A549 (cell line): ENCODE measurements around the gene CHRNA1. TPM values are rescaled to one million over a fixed set of nuclear protein-coding genes. Genes with fewer than 3 reads are reported as not detected.

ENCODE experiments used
- ATAC-seq, 2 experiments: fragments of 200-7000 bp in 1 of 2; fragments of >200 bp in 1 of 2; cut with Nextera tagmentation in 1 of 2; cut with Tn5 transposase in 1 of 2; 3 replicates each; pipeline versions ENCODE4 v1.8.0 to v1.9.1; 2018 to 2020; ENCODE audit warnings: mild to moderate bottlenecking in 1 of 2, moderate library complexity in 1 of 2
- CTCF ChIA-PET: fragments of 300-600 bp; sonication (Branson Sonifier 250); formaldehyde crosslinking; extraction: SDS; loops from one replicate; lab custom pipeline; 2021; ENCODE audit warnings: antibody characterized with exemption, inconsistent platforms; lab: Yijun Ruan, JAX
- POLR2A ChIA-PET: fragments of 350-600 bp; formaldehyde crosslinking; extraction: SDS; loops from one replicate; lab custom pipeline; 2021; ENCODE audit warnings: antibody characterized with exemption, inconsistent platforms; lab: Yijun Ruan, JAX
- DNase-seq, 2 experiments: peaks; one replicate each; pipeline versions ENCODE4 v3.0.0 to v3.0.0-alpha.2; 2011 to 2016; ENCODE audit warnings: low read depth in 1 of 2, low spot score in 1 of 2
- FAIRE-seq: peaks from 2 replicates; lab custom pipeline; 2011; peaks lifted over from hg19 to GRCh38; lab: Jason Lieb, UNC
- H3K27ac ChIP-seq, 2 experiments: fragments of >200 bp; sonication (Bioruptor Twin); formaldehyde crosslinking; 3 replicates each; pipeline ENCODE4 v1.5.1; 2016 to 2017
- H3K4me1 ChIP-seq: fragments of >200 bp; sonication (Bioruptor Twin); formaldehyde crosslinking; 3 replicates; pipeline ENCODE4 v1.6.1; 2016
- H3K4me2 ChIP-seq: fragments of >200 bp; sonication (Bioruptor Twin); formaldehyde crosslinking; 3 replicates; pipeline ENCODE4 v1.6.1; 2016
- H3K4me3 ChIP-seq: fragments of >200 bp; sonication (Bioruptor Twin); formaldehyde crosslinking; 3 replicates; pipeline ENCODE4 v1.5.1; 2016
- H3K9me3 ChIP-seq: fragments of >200 bp; sonication (Bioruptor Twin); formaldehyde crosslinking; 3 replicates; pipeline ENCODE4 v1.6.1; 2016
- CEBPB ChIP-seq, 2 experiments: fragments of >200 bp in 1 of 2; sonication (Bioruptor Twin) in 1 of 2; formaldehyde crosslinking in 1 of 2; IDR thresholded peaks; 2 replicates each; pipeline ENCODE4 v1.6.1; 2012 to 2016
- CHD4 ChIP-seq: fragments of 200-600 bp; sonication (generic); IDR thresholded peaks from 2 replicates; pipeline ENCODE4 v1.6.1; 2016; ENCODE audit warnings: antibody characterized with exemption, mild to moderate bottlenecking, borderline replicate concordance
- EP300 ChIP-seq, 2 experiments: fragments of >200 bp; sonication (Bioruptor Twin); formaldehyde crosslinking; IDR thresholded peaks; 2 replicates in 1 of 2; 3 replicates in 1 of 2; pipeline ENCODE4 v1.6.1; 2016 to 2017
- ESRRA ChIP-seq: fragments of 150-350 bp; IDR thresholded peaks from 2 replicates; pipeline ENCODE4 v1.6.1; 2014; ENCODE audit warnings: mild to moderate bottlenecking, low read length, borderline replicate concordance
- FOSB ChIP-seq: fragments of 250-450 bp; sonication (Bioruptor Pico); IDR thresholded peaks from 2 replicates; pipeline ENCODE4 v1.5.0; 2020; ENCODE audit warnings: mild to moderate bottlenecking, moderate library complexity
- FOXS1 ChIP-seq: fragments of 250-450 bp; sonication (Bioruptor Pico); IDR thresholded peaks from 2 replicates; pipeline ENCODE4 v1.5.0; 2020; ENCODE audit warnings: mild to moderate bottlenecking, moderate library complexity
- HMGXB4 ChIP-seq: fragments of 250-450 bp; sonication (Bioruptor Pico); IDR thresholded peaks from 2 replicates; pipeline ENCODE4 v1.5.0; 2021; ENCODE audit warnings: mild to moderate bottlenecking, moderate library complexity, borderline replicate concordance
- HOXA7 ChIP-seq: fragments of 250-450 bp; sonication (Bioruptor Pico); IDR thresholded peaks from 2 replicates; pipeline ENCODE4 v1.5.0; 2020; ENCODE audit warnings: mild to moderate bottlenecking, moderate library complexity
- HOXB13 ChIP-seq: fragments of 250-450 bp; sonication (Bioruptor Pico); IDR thresholded peaks from 2 replicates; pipeline ENCODE4 v1.5.0; 2020; ENCODE audit warnings: low read depth, mild to moderate bottlenecking, moderate library complexity
- JUN ChIP-seq, 2 experiments: fragments of >200 bp; sonication (Bioruptor Twin); formaldehyde crosslinking; IDR thresholded peaks; 2 replicates in 1 of 2; 3 replicates in 1 of 2; pipeline ENCODE4 v1.6.1; 2016 to 2017
- KDM5A ChIP-seq: fragments of 200-600 bp; sonication (generic); IDR thresholded peaks from 2 replicates; pipeline ENCODE4 v1.6.1; 2016; ENCODE audit warnings: antibody characterized with exemption, mild to moderate bottlenecking
- MAFK ChIP-seq: fragments of 450-650 bp; IDR thresholded peaks from 2 replicates; pipeline ENCODE4 v1.6.1; 2014; ENCODE audit not compliant: partially characterized antibody
- MAZ ChIP-seq: fragments of 150-350 bp; IDR thresholded peaks from 2 replicates; pipeline ENCODE4 v1.6.1; 2014; ENCODE audit warnings: antibody characterized with exemption, low read depth, low read length, borderline replicate concordance
- NFE2L2 ChIP-seq: fragments of 150-350 bp; conservative IDR thresholded peaks from 2 replicates; pipeline ENCODE4 v1.6.1; 2014; ENCODE audit warnings: low read length
- NPAS2 ChIP-seq: fragments of 250-450 bp; sonication (Bioruptor Pico); IDR thresholded peaks from 2 replicates; pipeline ENCODE4 v1.8.0; 2022; ENCODE audit warnings: mild to moderate bottlenecking, moderate library complexity, borderline replicate concordance
- PBX3 ChIP-seq: IDR thresholded peaks from 2 replicates; pipeline ENCODE4 v1.6.1; 2012
- POLR2A ChIP-seq: IDR thresholded peaks from 2 replicates; pipeline ENCODE4 v1.6.1; 2012; ENCODE audit warnings: mild to moderate bottlenecking, low read length
- RCOR1 ChIP-seq: fragments of 150-350 bp; IDR thresholded peaks from 2 replicates; pipeline ENCODE4 v1.6.1; 2014; ENCODE audit warnings: antibody characterized with exemption, low read length, low read depth
- RNF2 ChIP-seq: fragments of 200-600 bp; sonication (generic); IDR thresholded peaks from 2 replicates; pipeline ENCODE4 v1.6.1; 2016; ENCODE audit warnings: low read depth, mild to moderate bottlenecking, antibody characterized with exemption, moderate library complexity, borderline replicate concordance
- WGBS: methylation state at CpG from one replicate; pipeline ENCODE4 v1.1.6; 2017; ENCODE audit errors: missing lambda C conversion rate; 5-methylcytosine and 5-hydroxymethylcytosine counted together
- polyA plus RNA-seq, 4 experiments: library from polyadenylated mRNA; depleted of rRNA in 3 of 4; stranded (reverse); fragments of >200 nt; fragmentation: RNase III in 1 of 4; extraction: RNeasy Plus Mini Kit Qiagen cat#74134 plus additional on column Dnase treatment in 1 of 4; gene quantifications; 2 replicates in 3 of 4; 3 replicates in 1 of 4; pipeline ENCODE4 v1.2.3, GENCODE V29; 2011 to 2017
- TF ChIP-seq, protein P1 (sequence below): fragments of >200 bp; sonication (Bioruptor Twin); formaldehyde crosslinking; IDR thresholded peaks from 3 replicates; pipeline ENCODE4 v1.6.1; 2016

CHRNA1 gene
- polyA plus RNA-seq, 2 of the 4 experiments (the other 2 are of a cell fraction), result not detected

- TF ChIP-seq, protein P1, sequence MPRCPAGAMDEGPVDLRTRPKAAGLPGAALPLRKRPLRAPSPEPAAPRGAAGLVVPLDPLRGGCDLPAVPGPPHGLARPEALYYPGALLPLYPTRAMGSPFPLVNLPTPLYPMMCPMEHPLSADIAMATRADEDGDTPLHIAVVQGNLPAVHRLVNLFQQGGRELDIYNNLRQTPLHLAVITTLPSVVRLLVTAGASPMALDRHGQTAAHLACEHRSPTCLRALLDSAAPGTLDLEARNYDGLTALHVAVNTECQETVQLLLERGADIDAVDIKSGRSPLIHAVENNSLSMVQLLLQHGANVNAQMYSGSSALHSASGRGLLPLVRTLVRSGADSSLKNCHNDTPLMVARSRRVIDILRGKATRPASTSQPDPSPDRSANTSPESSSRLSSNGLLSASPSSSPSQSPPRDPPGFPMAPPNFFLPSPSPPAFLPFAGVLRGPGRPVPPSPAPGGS, result no peak
- TF ChIP-seq, all 56 proteins: peak for 0
These were observed 24.1 kb upstream of the CHRNA1 start (continued) for GRCh38 chr2:174788291-174788929.

DNA sequence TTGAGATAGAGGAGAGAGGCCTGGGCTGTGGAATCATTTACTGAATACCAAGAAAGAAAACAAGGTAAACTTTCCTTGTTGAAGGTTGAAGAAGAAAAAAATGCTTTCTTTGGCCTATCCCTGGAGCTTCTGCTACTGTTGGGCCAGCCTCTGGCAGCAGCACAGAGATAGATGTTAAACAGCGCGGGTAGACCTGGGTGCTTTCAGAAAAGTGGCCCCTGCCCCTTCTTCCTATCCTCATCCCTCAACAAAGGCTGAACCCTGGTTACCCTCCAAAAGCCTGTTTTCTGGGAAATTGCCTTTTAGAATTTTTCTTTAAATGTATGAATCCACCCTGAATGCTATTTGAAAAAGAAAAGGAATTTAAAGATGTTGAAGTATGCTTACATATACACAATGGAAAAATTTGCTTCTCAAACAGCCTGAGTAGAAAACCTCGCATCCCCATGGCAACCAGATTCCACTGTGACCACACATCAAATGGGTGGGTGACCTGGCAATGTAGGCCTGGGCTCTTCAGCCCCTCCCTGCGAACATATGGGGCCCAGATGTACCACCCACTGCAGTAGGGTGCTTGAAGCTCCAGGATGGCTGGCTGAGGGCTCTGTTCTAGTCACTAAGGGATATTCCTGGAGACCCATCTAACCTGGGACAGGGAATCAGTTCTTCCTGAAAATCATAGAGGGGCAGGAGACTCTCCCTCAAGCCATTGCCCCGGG, 23.4 kb upstream of the CHRNA1 start:
- Histone ChIP-seq H3K4me3 (no peak overlapping the region), H3K27ac (peak overlapping the region in 1 of 2 experiments; percentile 50; a peak in 3 of 6 replicates), H3K9me3 (no peaks in the 10 kb centered on the region), H3K4me2 (peak overlapping the region; percentile 35; the same call in 2 of the 3 replicates), H3K4me1 (peaks cover 9% of the 10 kb centered on the region; the same call in 1 of the 3 replicates)
- DNase-seq (peak in 1 of 2 experiments; percentile 41), ATAC-seq (peak in 1 of 2 experiments; percentile 67; a peak in 3 of 6 replicates), FAIRE-seq (no peak)
- WGBS, result 87% methylated on average over 5 of the region's 5 CpGs
- ChIA-PET POLR2A (interaction anchor here (0.6 kb wide), 1 partner anchor 172 kb away, joined by 3 read pairs; no protein-coding TSS in a partner anchor), CTCF (interaction anchor here (1.0 to 2.1 kb wide), 3 partner anchors 15 to 198 kb away, joined by 3 to 6 read pairs (median 5); no protein-coding TSS in a partner anchor)
- TF ChIP-seq NFE2L2, result no peak
- TF ChIP-seq RCOR1, result no peak
- no peak for TF ChIP-seq CHD4
- TF ChIP-seq RNF2, result no peak
- no peak for TF ChIP-seq MAZ
- no peak for TF ChIP-seq JUN (IDR thresholded peaks at IDR 0.05)
- TF ChIP-seq PBX3, result no peak
- TF ChIP-seq HMGXB4 (CRISPR knock-in tag), result no peak
- TF ChIP-seq POLR2A, result no peak
- no peak for TF ChIP-seq CEBPB (IDR thresholded peaks at IDR 0.05)
- TF ChIP-seq KDM5A, result no peak
- TF ChIP-seq EP300 (IDR thresholded peaks at IDR 0.05), result no peak
- TF ChIP-seq FOXS1 (CRISPR knock-in tag), result no peak
- no peak for TF ChIP-seq FOSB
- TF ChIP-seq NPAS2, result no peak
- TF ChIP-seq MAFK, result no peak
- TF ChIP-seq HOXA7 (CRISPR knock-in tag), result no peak
- TF ChIP-seq ESRRA, result no peak
- no peak for TF ChIP-seq HOXB13 (CRISPR knock-in tag)
